Kidney capillary endothelial cell (primary cell): ENCODE measurements around the gene STXBP5.

Experiments used
- DNase-seq: peaks from one replicate; pipeline ENCODE4 v3.0.0-alpha.2; 2018; ENCODE audit warnings: low spot score

The STXBP5 gene

DNA sequence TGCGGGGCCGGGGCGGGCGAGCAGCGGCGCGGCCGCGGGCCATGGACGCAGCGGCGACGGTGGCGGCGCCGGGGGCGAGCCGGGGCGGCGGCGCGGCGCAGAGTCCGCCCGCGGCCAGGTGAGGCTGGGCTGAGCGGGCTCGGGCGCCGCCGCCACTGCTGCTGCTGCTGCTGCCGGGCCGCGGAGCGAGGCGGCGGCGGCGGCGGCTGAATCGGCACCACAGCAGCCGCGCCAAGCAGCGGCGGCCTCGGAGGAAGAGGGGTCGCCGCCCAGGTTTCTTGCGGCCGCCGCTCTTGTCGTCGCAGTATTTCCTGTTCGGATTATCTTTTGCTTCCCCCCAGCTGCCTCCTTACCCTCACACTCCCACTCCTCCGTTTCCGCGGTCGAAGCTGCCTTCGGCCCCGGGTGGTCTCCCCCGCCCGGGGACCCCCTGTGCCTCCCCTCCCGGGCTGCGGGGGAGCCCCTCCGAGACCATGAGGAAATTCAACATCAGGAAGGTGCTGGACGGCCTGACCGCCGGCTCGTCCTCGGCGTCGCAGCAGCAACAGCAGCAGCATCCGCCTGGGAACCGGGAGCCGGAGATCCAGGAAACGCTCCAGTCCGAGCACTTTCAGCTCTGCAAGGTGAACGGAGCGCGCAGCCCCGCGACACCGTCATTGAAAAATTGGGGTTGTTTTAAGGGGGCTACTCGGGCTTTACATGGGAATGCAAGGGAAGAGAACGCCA is at the start of gene STXBP5:
Gene STXBP5 (plus strand): TSS at position 358 of the 726 bp plus-strand sequence. CDS start 116 bp downstream, at position 474.
- peak; percentile 48 for DNase-seq

GRCh38 chr6:147154454-147154853 is 49.8 kb upstream of the STXBP5 start:
- DNase-seq = peak; percentile 59

DNA sequence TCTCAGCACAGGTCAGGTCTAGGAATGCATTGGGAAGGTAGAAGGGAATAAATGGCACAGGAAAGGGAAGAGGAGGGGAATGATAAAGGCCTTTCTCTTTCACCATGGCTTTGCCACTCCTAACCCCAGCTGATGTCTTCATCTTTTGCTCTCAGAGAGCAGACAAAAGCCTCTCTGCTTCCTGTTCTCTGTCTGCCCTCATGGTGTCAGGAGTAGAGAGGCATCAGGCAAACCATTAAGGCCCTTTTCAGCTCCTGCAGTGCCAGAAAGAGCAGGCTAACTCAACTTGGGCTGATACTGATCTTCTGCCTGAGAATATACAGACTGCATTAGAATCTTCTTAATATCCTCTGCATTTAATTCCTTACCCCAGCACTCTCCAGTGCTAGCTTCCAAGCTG is 48.0 kb upstream of the STXBP5 start:
- no peak for DNase-seq

DNA sequence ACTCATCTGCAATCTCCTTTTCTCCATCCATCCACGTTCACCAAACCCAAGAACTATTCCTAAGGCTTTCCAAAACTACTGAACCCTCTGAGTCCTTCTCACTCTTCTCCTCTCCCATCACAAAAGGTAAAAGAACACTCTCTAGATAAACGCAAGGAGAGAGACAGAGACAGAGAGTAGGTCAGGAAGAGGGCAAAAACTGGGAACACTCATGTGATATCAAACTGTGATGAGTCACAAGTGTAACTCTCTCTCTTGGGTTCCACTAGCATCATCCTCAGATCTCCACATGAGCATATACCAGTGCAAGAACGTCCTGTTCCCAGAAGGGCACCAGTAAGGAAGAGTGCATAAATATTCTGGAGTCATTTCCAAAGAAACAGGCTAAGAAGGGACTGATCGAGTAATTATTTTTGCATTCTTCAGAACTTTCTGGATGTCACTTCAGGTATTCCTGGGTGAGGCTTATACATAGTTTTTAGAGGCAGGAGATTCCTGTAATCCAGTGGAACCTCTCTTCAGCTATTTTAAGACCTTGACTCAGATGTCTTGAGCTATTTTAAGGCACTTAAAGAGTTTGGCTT is 47.3 kb upstream of the STXBP5 start:
- DNase-seq = no peak

GRCh38 chr6:147157930-147158329 is 46.3 kb upstream of the STXBP5 start:
- DNase-seq = no peak

DNA sequence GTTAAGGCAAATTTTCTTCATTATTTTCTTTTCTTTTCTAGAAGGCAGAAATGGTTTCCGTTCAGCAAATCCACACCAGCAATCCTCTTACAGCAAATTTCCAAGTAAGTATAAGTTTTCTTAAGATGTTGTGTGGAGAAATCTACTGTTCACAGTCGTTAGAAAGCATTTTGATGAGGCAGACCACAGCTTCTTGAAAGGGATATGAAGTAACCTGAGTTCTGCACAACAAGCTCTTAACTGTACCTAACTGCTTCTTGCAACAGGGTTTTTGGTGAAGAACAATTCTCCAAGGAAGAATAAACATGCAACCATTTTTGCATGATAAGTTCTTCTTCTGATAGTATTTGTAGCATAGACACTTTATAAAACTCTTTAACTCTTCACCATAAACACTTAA is 45.3 kb upstream of the STXBP5 start:
- no peak for DNase-seq

DNA sequence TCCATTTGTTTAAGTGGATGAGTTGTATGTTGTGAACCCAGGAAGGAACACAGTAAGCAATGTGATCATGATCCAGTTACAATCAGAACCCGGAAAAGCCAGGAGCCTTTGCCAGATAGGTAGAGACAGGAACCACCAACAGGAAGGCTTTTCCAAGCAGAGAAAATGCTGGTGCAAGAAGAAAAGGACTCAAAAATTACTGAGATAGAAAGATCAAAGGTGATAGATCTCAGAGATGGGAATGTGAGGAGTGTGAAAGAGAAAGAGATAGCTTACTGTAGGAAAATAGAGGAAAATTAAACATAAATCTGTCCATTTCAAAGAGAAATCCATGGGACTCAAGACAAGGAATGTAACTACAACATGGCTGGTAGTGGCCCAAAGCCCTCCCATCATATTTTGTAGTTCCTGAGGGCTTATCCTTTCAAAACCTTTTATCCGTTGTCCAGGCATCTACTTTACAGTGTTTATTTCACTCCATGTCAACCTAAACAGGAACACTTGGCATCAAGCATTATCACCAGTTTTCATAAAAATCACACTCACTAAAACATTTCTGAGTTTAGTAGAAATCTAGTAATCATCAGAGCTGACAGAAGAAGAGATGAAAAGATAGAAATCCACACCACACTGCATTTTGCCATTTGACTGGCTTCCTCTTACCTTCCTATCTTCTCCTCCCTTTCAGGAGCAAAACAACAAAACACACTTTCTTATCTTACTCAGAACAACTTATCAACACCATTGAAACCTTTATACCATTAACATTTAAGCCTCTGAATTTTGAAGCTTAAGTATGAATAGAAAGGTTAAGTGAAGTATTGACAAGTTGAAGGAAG is 44.5 kb upstream of the STXBP5 start:
- no peak for DNase-seq

DNA sequence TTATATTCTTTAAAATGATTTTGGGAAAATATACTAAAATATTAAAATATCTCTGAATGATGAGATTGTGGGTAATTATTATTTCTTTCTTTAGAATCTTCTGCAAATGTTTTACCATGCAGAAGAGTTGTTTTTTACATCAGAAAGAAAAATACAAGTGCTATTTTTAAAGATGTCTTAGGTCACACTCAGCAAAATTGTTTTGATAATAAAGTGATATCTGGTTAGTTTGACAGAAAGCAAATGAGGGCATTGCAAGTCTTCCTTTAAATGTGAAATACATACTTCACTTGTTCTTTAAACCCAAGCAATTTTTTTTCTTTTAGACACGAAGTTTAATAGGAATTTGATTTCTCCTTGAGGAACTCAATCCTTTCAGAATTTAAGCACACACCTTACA is 43.6 kb upstream of the STXBP5 start:
- no peak for DNase-seq

- DNase-seq = no peak
Observed at GRCh38 chr6:147161253-147161973, 42.8 kb upstream of the STXBP5 start.

DNA sequence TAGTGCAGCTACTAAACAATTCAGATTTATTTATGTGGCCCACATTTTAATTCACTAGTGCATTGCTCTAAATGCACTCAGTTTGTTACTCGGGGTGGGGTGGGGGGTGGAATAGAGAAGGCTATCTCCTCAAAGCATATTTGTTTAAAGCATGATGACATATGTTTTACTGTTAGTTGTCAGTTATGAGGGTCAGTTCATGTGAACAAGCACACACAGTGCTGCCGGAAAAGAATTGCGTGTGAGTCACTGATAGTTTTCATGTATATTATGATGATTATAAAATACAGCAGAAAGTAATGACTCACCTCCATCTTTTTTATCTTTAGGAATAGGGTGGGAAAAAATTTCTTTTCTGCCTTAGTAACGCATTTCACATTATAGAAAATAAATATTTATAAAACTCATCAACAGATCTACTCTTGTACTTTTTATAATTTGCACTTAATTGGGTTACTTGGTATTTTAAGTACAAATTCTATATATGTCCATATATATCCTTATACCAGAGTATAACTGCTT is 42.2 kb upstream of the STXBP5 start:
- no peak for DNase-seq

- DNase-seq = no peak
Observed at GRCh38 chr6:147164761-147165160, 39.5 kb upstream of the STXBP5 start.

DNA sequence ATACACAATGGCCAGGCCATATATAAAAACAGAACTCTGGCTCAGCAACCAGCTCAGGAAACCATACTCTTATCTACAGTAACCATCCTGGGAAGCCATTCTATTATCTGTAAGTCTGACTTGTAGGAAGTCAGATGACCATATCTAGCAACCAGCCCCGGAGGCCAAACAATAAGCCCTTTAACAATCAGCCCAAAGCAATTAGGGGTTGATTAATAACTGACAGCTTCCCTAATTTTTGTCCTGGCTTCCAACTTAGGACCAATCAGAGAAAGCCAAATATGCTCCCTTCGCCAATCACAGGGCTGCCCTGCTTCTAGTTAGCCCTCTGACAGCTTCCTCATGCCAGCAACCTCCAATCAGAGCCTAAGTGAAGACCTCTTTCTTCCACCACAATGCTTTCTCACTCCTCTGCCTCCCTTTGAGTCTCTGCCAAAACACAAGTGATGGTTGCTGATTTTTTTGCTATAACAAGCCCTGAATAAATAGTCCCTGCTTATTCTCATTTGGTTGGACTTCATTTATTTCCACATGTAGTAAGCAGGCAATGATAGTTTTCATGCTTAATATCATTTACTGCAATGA is 37.8 kb upstream of the STXBP5 start:
- peak; percentile 36 for DNase-seq

DNA sequence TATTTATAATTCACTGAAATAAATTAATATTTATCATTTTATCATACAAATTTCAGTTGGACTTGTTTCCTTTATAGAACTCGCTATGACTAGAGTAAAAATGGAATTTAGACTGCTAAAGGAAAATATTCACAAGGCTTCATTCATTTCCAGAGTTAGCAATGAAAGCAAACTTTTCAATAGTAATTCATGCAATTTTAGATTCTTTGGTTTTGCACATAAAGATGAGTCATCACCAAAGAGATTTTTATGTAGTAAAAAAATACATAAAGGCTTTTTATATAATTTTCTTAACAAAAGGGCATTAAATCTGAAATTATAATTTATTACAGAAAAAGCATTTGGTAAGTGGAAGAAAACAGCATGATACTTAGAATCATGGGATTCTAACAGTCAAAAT is 37.2 kb upstream of the STXBP5 start:
- no peak for DNase-seq

GRCh38 chr6:147167576-147168461 is 36.4 kb upstream of the STXBP5 start:
- no peak for DNase-seq

GRCh38 chr6:147169529-147169928 is 34.7 kb upstream of the STXBP5 start:
- DNase-seq = no peak

GRCh38 chr6:147170269-147170668 is 33.9 kb upstream of the STXBP5 start:
- DNase-seq = no peak

GRCh38 chr6:147173140-147173539 is 31.1 kb upstream of the STXBP5 start:
- no peak for DNase-seq

GRCh38 chr6:147173675-147174308 is 30.4 kb upstream of the STXBP5 start:
- DNase-seq = no peak

GRCh38 chr6:147176795-147177194 is 27.4 kb upstream of the STXBP5 start:
- DNase-seq = no peak

DNA sequence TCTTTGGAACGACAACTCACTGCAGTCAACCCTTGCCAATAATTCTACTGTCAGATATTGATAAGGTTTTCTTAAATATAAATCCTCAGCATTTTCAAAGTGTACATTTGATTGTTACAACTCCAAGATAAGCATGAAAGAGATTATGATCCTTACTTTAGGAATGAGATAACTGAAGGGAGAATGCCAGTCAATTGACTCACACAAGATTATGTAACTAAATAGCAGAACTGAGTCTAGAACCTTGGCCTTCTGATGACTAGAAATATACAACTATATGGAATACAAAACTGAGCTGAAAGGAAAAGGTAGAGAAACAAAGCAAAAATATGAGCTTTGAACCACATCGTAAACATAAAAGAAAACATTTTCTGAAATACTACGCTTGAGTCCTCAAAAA is 26.9 kb upstream of the STXBP5 start:
- no peak for DNase-seq
